K562 (cell line): ENCODE data around the gene RAB24. TPM values are rescaled to one million over a fixed set of nuclear protein-coding genes. Genes with fewer than 3 reads are reported as not detected.
A peak's percentile ranks its signal among the peaks of the same experiment; 100 is the strongest.

Source experiments
- ATF1 ChIP-seq, 2 experiments: fragments of 450-650 bp in 1 of 2; IDR thresholded peaks; 2 replicates each; pipeline ENCODE4 v1.6.1; 2016; ENCODE audit warnings: missing compliant biosample characterization in 1 of 2, missing genetic modification characterization in 1 of 2
- ATF6 ChIP-seq: sonication (generic); formaldehyde crosslinking; IDR thresholded peaks from 2 replicates; pipeline ENCODE4 v1.4.0; 2020; ENCODE audit warnings: mild to moderate bottlenecking, missing genetic modification reagents
- CHD1 ChIP-seq: fragments of 200-600 bp; sonication (generic); IDR thresholded peaks from one replicate; pipeline ENCODE4 v1.6.1; 2012; ENCODE audit warnings: mild to moderate bottlenecking, moderate library complexity, low read length, inconsistent platforms
- FOXK2 ChIP-seq, 2 experiments: fragments of 450-650 bp; IDR thresholded peaks in 1 of 2; conservative IDR thresholded peaks in 1 of 2; 2 replicates each; pipeline ENCODE4 v1.6.1; 2016; ENCODE audit warnings: low read depth in 2 of 2, mild to moderate bottlenecking in 1 of 2
- KDM2B ChIP-seq: fragments of 250-450 bp; sonication (Bioruptor Pico); IDR thresholded peaks from 2 replicates; pipeline ENCODE4 v1.8.0; 2021; ENCODE audit warnings: mild to moderate bottlenecking, moderate library complexity
- MAX ChIP-seq: sonication (generic); formaldehyde crosslinking; IDR thresholded peaks from 2 replicates; pipeline ENCODE4 v1.9.0; 2022; ENCODE audit warnings: mild to moderate bottlenecking, missing genetic modification reagents
- MYC ChIP-seq, 2 experiments: fragments of 250-450 bp in 1 of 2; sonication (Bioruptor Pico) in 1 of 2; IDR thresholded peaks; 2 replicates each; pipeline versions ENCODE4 v1.5.1 to v1.6.1; 2012 to 2021; ENCODE audit warnings: low read depth in 2 of 2, borderline replicate concordance in 1 of 2, improper control_type of control experiment in 1 of 2, low read length in 1 of 2, mild to moderate bottlenecking in 1 of 2, moderate library complexity in 1 of 2
- NRF1 ChIP-seq, 2 experiments: fragments of 450-650 bp; IDR thresholded peaks in 1 of 2; conservative IDR thresholded peaks in 1 of 2; 2 replicates each; pipeline ENCODE4 v1.6.1; 2014; ENCODE audit warnings: mild to moderate bottlenecking in 2 of 2
- RHOXF2B ChIP-seq: fragments of 250-450 bp; sonication (Bioruptor Pico); conservative IDR thresholded peaks from 2 replicates; pipeline ENCODE4 v1.5.1; 2021
- SIN3A ChIP-seq, 2 experiments: fragments of 150-350 bp in 1 of 2; IDR thresholded peaks; 2 replicates each; pipeline ENCODE4 v1.6.1; 2011 to 2016; ENCODE audit warnings: borderline replicate concordance in 2 of 2, low read depth in 2 of 2, low read length in 2 of 2, mild to moderate bottlenecking in 2 of 2, moderate library complexity in 2 of 2; ENCODE audit not compliant: control insufficient read depth in 1 of 2
- WHSC1 ChIP-seq: IDR thresholded peaks from one replicate; pipeline ENCODE4 v1.6.1; 2012; ENCODE audit warnings: low read length, control low read depth, inconsistent platforms
- XRCC5 ChIP-seq: fragments of 200-400 bp; formaldehyde crosslinking; IDR thresholded peaks from 2 replicates; pipeline ENCODE4 v1.6.1; 2017; ENCODE audit warnings: low read depth, mild to moderate bottlenecking, low read length
- ZC3H4 ChIP-seq: sonication (generic); formaldehyde crosslinking; IDR thresholded peaks from 2 replicates; pipeline ENCODE4 v1.9.0; 2021; ENCODE audit warnings: missing genetic modification reagents, borderline replicate concordance
- ZEB2 ChIP-seq: fragments of 450-650 bp; IDR thresholded peaks from 2 replicates; pipeline ENCODE4 v1.6.1; 2016
- ZKSCAN3 ChIP-seq: fragments of 250-450 bp; sonication (Bioruptor Pico); IDR thresholded peaks from 2 replicates; pipeline ENCODE4 v1.4.0; 2020
- ZNF41 ChIP-seq: fragments of 250-450 bp; sonication (Bioruptor Pico); conservative IDR thresholded peaks from 2 replicates; pipeline ENCODE4 v1.4.0; 2020; ENCODE audit warnings: mild to moderate bottlenecking
- polyA plus RNA-seq, 8 experiments: library from polyadenylated mRNA; depleted of rRNA in 4 of 8; stranded (reverse) in 5 of 8; unstranded in 3 of 8; fragments of >200 nt; fragmentation: Nextera tagmentation in 2 of 8; fragmentation: Illumina TruSeq in 1 of 8; extraction: Ambion mirVana in 2 of 8; extraction: Trizol in 1 of 8; gene quantifications; 2 replicates each; pipeline versions ENCODE4 v1.2.1 to v1.2.3, GENCODE V29; 2011 to 2014; ENCODE audit warnings: inconsistent platforms in 1 of 8, missing spikeins in 1 of 8
- total RNA-seq, 7 experiments: library from RNA; depleted of rRNA in 6 of 7; stranded (reverse); fragments of >200 nt in 6 of 7; fragmentation: Illumina TruSeq in 2 of 7; extraction: Trizol in 2 of 7; gene quantifications; 2 replicates each; pipeline versions ENCODE4 v1.2.1 to v1.2.3, GENCODE V29; 2011 to 2021; ENCODE audit warnings: low replicate concordance in 1 of 7

The RAB24 gene
- total and polyA plus RNA-seq, 9 of the 15 experiments (the other 6 are each of a cell fraction or from before 2014, with no cell fraction given) = 13.9 to 107 (median 34.8) TPM

GRCh38 chr5:177351392-177352329 lies 48.1 kb upstream of the RAB24 start, which contains the start of gene LMAN2 (continued):
- no peak; the same call in 1 of the 2 replicates for TF ChIP-seq MYC (IDR thresholded peaks at IDR 0.05; ENCODE audit: low read depth, low read length)
- TF ChIP-seq MYC (CRISPR knock-in tag; IDR thresholded peaks at IDR 0.05; ENCODE audit: borderline replicate concordance, low read depth) = peak; percentile 76; the same call in 1 of the 2 replicates
- TF ChIP-seq CHD1 = no peak
- TF ChIP-seq RHOXF2B = no peak
- TF ChIP-seq XRCC5 = peak; percentile 89; the same call in 1 of the 2 replicates
- peak; percentile 86 to 94 for TF ChIP-seq SIN3A (IDR thresholded peaks at IDR 0.05; ENCODE audit: borderline replicate concordance in 2 of 2, control insufficient read depth in 1 of 2, low read depth in 2 of 2, low read length in 2 of 2)
- 0 out of 2 replicates have a peak, but pooled peaks have one; percentile 3 for TF ChIP-seq MAX (CRISPR knock-in tag)
- TF ChIP-seq ZC3H4 (CRISPR knock-in tag) = no peak
- no peak for TF ChIP-seq ZKSCAN3 (CRISPR knock-in tag)
- TF ChIP-seq ATF6 (CRISPR knock-in tag) = peak; percentile 69; the same call in 1 of the 2 replicates
- TF ChIP-seq ZEB2 = peak; percentile 98
- TF ChIP-seq FOXK2 (conservative IDR thresholded peaks at IDR 0.05 in 1 of 2, IDR thresholded peaks at IDR 0.05 in 1 of 2; ENCODE audit: low read depth in 2 of 2) = peak; percentile 72 to 77
- TF ChIP-seq KDM2B = no peak
- peak; percentile 59 to 66 for TF ChIP-seq NRF1 (conservative IDR thresholded peaks at IDR 0.05 in 1 of 2, IDR thresholded peaks at IDR 0.05 in 1 of 2)
- no peak for TF ChIP-seq ATF1 (CRISPR knock-in tag; IDR thresholded peaks at IDR 0.05)
- peak; percentile 94 for TF ChIP-seq ATF1 (tag; IDR thresholded peaks at IDR 0.05)
- TF ChIP-seq ZNF41 (CRISPR knock-in tag) = peak; percentile 56; the same call in 1 of the 2 replicates
- TF ChIP-seq WHSC1 = no peak
